Activated CD4-positive, alpha-beta T cell treated with anti-CD3 and anti-CD28 coated beads, Interleukin-2, amount 50 U/mL, for 4 hours (primary cell): Measurements from ENCODE around the gene KLF13.

Experiments
- DNase-seq, 2 experiments: peaks; one replicate each; pipeline ENCODE4 v3.0.0-alpha.2; 2020

KLF13 gene

GRCh38 chr15:31333820-31334219, 7.2 kb downstream of the KLF13 start:
- DNase-seq = no peak

DNA sequence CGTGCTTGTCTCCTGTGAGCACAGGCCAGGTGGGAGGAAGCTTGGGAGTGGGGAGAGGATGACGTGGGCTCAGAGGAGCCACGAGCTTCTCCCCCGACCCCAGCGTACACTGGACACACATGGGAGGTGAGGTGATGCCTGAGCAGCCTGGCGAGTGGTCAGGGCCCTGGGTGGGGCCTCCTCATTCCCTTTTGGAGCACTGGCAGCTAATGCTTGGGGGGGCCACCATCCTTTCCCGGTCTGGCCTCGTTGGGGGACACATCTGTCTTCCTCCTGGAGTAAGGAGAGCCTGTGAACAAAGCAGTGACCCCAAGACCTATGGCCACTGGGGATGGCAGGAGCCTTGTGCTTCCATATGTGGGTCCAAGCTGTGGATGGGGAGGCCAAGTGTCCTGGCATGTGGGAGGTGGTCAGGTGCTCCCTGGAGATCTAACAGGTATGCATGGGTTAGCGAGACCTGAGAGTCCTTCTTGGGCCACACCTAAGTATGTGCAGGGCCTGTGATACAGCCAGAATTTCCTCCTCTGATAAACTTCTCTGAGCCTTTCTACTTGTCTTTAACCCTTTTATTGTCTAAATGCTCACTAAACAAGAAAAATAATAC, 9.5 kb downstream of the KLF13 start:
- DNase-seq = no peak

DNA sequence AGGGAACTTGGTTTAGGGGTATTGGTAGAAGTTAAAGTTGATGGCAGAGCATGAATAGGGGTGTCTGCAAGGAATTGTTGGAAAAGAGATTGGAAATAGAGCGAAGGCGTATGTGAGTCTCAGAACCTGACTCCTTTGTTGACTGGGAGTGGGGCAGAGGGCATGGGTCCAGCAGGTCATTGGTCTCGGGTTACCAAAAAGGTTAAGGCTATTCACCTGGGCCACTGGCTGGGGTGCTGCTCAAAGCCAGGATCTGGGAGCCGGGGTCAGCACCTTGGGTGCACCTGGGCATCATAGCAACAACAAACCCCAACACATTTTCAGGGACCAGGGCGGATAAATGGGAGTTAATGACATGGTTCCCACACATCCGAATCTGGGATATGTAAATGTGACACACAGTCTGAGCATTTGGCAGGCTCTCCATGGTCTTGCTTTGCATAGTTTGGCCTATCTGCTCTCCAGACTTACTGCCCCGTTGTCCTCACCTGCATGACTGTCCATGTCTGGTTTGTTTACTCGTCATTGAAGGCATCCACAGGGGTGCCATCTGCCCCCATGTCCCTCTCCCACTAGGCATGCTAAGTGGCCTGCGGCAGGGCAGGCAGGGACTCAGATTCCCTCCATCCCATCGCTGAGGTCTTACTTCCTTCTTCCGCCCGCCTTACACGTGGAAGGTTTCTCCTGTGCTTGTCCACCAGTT, 10.1 kb downstream of the KLF13 start:
- no peak for DNase-seq

DNA sequence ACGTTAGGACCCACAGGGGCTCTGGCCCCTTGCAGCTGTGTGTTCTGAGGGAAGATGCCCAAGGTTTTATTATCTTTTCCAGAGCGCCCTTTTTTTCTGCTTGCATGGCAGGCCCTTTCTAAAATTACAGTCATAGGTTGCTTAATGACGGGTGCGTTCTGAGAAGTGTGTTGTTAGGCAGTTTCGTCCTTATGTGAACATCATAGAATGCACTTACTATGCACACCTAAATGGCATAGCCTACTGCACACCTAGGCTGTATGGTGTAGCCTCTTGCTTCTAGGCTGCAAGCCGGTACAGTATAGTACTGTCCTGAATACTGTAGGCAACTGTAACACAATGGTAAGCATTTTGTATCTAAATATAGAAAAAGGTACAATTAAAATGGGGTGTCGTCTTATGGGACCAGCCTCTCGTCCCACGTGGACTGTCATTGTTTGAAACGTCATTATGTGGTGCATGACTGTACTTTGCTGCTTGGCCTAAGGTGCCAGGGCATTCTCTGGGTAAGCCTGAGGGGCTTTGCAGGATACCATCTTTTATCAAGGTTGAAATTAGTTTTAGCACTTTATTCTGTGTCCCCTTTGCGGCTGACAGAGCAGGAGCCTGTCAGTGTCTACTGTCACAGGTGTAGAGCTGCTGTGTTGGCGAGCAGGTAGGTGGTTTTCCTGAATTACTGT, 10.9 kb downstream of the KLF13 start:
- DNase-seq = no peak

DNA sequence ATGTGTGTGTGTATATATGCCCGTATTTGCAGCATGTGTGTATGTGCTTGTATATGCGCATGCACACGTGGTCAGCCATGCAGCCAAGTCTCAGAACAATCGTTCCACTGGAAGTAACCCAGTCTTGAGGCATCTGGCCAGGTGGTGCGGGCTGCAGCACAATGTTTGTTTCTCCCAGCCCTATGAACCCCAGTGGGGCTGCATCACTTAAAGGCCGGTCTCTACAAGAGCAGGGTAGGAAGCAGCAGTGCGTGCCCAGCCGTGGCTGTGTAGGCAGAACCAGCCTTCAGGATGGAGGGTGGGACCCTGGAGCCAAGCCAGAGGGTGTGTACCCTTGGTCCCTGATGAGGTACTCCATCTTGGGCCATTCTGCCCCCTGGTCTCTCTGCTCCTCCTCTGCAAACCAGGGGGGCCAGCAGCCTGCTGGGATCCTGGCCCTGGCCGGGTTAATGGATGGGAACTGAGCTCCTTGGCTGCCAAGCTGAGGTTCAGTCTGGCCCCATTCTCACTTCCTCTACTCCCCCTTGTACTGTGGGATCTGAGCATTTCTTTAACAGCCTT, 11.8 kb downstream of the KLF13 start:
- no peak for DNase-seq

GRCh38 chr15:31338879-31339557, 12.4 kb downstream of the KLF13 start:
- DNase-seq = no peak

DNA sequence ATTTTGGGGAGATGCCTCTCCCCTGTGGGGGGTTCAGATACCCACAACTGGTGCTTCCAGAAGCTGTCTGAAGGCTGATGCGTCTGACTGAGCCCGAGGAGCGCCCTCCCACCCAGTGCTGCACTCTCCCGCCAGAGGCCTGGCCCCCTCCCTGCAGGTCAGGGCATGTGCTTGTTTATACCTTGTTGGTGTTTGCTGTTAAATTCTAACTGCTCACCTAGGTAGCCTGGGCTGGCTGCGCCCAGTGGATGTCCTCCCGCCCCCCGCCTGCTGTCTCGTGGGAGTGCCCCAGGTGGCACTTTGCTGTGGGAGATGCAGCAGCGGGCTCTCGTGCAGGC, 12.9 kb downstream of the KLF13 start:
- DNase-seq = no peak

GRCh38 chr15:31340047-31340446, 13.4 kb downstream of the KLF13 start:
- DNase-seq = no peak

DNA sequence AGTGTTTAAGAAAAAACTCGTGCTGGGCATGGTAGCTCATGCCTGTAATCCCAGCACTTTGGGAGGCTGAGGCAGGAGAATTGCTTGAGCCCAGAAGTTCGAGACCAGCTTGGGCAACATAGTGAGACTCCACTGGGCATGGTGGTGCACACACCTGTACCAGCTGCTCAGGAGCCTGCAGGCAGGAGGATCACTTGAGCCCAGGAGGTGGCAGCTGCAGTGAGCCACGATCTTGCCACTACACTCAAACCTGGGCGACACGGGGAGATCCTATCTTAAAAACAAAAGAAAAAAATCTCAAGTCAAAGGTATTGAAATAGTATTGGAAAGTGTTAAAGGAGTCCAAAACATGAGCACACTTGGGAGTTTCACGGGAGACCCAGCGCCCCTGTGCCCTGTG, 14.0 kb downstream of the KLF13 start:
- no peak for DNase-seq

- DNase-seq = no peak
Measured at GRCh38 chr15:31341071-31341470, 14.4 kb downstream of the KLF13 start.

DNA sequence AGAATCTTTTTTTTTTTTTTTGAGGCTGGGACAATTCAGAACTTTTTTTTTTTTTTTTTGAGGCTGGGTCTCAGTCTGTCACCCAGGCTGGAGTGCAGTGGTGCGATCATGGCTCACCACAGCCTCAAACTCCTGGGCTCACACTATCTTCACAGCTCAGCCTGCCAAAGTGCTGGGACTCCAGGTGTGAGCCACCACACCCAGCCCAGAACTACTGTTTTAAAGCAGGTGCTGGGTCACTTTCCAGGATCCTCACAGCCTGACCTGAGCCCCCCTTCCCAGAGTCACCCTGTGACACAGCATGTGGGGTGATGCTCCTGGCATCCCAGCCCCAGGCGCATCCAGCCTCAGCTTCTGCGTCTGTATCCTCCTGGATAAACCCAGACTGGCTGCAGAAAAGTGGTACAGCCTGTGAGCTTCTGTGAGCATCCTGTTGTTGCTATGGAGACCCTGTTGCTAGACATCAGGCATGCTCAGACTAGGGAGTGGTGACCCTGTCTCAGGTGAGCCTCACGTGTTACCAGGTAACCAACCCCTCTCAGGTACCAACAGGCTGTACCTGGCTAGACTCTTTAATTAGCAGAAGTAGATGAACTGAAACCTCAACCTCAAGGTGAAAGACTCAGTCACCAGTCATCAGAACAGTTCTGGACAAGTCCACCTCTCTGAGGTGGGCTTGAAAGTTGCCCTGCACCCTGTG, 15.0 kb downstream of the KLF13 start:
- DNase-seq = no peak

GRCh38 chr15:31342381-31342780, 15.7 kb downstream of the KLF13 start:
- no peak for DNase-seq

DNA sequence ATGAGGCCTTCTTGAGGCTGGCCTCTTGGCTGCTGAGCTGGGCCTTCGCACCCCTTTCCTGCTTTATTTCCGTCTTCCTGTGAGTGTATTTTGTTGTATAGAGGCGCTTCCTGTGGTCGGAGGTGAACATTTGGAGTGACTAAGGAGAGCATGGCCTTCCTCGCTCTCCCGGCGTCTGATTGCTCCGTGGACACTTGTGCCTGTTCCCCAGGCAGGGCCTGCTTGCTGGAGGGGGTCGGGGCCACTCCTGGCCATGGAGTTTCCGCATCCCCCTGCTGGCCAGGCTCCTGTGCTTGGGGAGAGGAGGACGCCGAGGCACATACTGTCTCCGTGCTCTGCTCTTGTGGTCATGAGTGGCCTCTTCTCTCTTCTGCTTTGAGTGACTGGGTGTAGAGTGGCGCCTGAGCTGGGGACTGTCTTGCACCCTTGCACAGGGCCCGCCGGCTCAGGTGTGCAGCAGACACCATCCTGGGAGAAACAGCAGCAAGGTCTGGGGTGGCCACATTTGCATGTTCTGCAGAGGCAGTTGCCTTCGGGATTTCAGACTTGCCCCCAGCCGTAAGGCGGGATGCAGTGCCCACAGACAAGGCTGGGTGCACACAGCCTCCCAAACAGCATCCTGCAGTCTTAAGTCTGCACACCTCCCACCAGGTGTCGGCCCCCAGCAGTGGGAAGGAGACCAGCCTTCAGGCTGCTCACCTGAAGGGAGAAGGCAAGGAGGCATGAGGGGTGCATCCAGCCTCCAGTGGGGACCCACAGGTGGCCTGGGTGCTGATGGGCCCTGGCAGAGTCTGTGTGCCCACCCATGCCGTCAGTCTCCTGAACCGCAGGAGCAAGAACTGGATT, 16.4 kb downstream of the KLF13 start:
- no peak for DNase-seq

- no peak for DNase-seq
Measured at GRCh38 chr15:31343831-31344230, 17.2 kb downstream of the KLF13 start.

- no peak for DNase-seq
Measured at GRCh38 chr15:31344266-31344665, 17.6 kb downstream of the KLF13 start.

GRCh38 chr15:31344823-31345605, 18.4 kb downstream of the KLF13 start:
- no peak for DNase-seq

- DNase-seq = no peak
Measured at GRCh38 chr15:31345606-31346366, 19.2 kb downstream of the KLF13 start.

DNA sequence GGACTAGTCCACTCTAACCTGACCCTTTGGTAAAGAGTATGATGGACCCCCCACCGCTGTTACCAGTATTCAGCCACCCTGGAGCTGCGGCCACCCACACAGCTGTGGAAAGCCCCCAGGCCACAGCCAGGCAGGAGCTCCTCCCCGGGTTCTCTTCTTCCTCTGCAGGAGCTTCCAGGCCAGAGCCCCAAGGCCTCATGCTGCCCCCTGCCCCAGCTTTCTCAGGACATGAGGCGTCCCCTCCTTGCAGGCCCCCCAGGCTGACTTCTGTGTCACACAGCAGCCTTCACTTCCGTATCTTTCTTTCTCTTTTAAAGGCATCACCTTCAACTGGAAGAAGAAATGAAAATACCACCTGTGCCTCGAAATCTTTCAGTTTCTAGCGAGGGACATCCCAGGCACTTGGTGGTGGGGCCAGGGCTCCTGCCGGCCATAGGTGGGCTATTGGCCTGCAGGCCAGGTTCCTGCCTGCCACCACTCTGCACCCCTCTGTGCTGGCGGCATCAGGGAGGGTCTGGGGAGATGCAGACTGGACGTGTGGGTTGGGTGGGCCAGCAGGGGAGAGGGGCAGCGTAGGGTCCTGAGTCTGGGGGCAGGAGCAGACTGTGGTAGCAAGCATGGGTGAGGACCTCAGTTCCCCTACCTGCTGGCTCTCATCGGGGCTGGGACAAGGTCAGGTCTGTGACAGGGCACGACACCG, 19.9 kb downstream of the KLF13 start:
- no peak for DNase-seq
